ENCODE data around the gene ATP10A.
"Not testable (repeated sequence)": the region's sequence is repeated elsewhere in the genome, so short reads cannot be mapped to it uniquely, and the experiment has no call there.

- TF ChIP-seq EZH2 (IDR thresholded peaks at IDR 0.05; ENCODE audit: borderline replicate concordance, insufficient read depth, low read length, poor library complexity, severe bottlenecking); CTCF (IDR thresholded peaks at IDR 0.05; ENCODE audit: poor library complexity, severe bottlenecking); EP300 (conservative IDR thresholded peaks at IDR 0.05; ENCODE audit: poor library complexity, severe bottlenecking); RAD21 (conservative IDR thresholded peaks at IDR 0.05); POLR2AphosphoS5 (IDR thresholded peaks at IDR 0.05); TAF1 (IDR thresholded peaks at IDR 0.05; ENCODE audit: low read depth); REST (IDR thresholded peaks at IDR 0.05; ENCODE audit: borderline replicate concordance): not testable (repeated sequence)
These were observed 104.5 kb downstream of the ATP10A start for GRCh38 chr15:25758612-25759011.

Data from neural cell (in vitro differentiated cells).